Activated gamma-delta T cell treated with Interleukin-2 at 50 U/mL for 16 hours (primary cell): Measurements from ENCODE around the gene PTPRN2.

Experiments used
- DNase-seq: peaks from one replicate; pipeline ENCODE4 v3.0.0-alpha.2; 2020

PTPRN2 gene

DNA sequence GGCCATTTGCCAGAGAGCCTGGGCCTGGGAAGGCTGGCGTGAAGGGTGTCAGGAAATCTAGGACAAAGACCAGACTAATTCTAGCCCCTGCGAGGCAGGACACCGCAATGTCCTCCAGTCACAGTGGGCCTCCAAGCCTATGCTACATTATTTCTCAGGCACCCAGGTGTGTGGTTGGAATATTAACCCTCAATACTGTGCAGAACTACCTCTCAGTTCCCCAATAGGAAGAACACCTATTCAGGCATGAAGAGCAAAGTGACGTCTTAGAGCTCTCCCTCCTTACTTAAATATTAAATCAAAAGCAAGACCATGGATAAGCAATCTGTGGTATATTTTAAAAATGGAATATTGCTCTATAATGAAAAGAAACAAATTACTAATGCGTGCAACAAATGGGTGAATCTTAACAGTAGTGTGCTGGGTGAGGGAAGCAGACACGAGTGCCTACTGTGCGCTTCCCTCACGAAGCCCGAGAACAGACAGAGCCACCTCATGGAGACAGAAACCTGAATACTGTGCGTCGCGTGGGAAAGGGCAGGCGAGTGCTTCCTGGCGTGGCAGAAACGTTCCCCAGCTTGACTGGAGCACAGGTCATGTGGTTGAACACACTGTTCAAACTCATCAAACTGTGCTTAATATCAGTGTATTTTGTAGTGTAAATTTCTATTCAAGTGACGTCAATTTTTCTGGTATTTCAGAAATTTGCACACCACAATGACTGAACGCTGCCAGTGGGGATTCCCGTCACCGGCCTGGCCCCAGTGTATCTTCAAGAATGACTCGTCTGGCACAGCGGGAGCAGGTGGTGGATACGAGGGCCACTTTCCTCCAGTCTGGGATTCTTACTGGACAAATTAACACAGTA is 15.5 kb upstream of the PTPRN2 start:
- no peak for DNase-seq

DNA sequence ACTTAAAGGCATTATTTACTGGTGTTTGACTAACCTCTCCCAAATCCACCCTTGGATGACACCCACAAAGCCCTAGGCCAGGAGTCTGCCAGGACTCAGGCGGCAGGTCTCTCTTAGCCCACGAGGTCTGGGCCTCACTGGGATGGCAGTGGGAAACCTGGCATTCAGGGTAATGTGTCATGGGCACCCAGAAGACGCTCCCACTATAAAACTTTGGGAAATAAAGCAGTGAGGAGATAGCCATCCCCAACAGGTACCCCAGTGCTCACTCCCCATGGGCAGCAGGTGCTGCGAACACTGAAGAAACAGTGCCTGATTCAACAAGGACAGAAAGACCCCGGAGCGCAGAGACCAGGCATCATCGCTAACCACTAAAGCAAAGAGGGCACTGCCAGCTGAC is 14.4 kb upstream of the PTPRN2 start:
- DNase-seq = no peak

DNA sequence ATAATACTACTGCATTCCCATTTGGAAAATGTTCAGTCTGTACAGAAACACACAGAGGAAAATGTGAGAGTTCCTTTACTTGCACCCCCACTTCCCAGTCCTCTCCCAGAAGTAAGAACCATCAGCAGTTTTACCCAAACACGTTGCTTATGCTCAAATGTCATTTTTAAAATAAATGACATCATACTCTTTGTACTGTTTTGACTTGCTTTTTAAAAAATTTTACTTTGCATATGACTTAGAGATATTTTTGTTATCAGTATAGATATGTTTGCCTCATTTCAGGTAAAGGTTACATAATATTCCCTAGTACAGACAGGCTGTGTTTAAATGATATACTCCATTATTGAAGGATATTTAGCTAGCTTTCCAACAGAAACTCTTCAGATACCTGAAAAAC is 13.5 kb upstream of the PTPRN2 start:
- DNase-seq = no peak

DNA sequence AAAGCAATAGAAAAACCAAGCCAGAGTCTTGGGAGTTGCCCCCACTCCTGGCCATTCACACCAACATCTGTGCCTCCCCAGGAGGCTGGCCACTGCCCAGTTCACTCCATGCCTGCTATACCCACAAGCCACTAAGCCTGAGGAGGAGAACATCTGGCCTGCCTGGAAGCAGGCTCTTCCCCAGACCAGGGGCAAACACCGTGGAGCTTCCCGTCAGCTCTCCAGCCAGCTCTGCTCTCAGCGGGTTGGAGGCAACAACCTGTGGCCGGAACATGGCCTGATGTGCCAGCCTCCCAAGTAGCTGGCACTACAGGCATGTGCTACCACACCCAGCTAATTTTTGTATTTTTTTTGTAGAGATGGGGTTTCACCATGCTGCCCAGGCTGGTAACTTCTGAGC is 9.1 kb upstream of the PTPRN2 start:
- no peak for DNase-seq

DNA sequence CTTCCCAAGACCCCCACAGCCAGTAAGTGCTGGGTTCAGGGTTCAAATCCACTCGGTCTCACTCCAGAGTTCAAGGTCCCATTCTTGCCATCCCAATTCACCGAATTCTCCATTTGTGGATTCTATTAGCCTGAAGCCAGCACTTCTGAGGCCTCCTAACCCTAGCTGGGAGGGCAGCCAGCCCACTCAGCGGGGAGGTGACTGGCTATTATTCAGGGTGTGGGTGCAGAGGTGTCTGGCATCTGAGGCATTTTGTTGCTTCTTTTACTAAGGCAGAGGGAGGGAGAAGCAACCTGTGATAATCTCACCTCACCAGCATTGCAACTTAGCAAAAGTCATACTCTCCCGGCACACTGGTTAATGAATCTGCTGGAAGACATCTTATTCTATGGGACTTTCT is 8.7 kb upstream of the PTPRN2 start:
- no peak for DNase-seq

DNA sequence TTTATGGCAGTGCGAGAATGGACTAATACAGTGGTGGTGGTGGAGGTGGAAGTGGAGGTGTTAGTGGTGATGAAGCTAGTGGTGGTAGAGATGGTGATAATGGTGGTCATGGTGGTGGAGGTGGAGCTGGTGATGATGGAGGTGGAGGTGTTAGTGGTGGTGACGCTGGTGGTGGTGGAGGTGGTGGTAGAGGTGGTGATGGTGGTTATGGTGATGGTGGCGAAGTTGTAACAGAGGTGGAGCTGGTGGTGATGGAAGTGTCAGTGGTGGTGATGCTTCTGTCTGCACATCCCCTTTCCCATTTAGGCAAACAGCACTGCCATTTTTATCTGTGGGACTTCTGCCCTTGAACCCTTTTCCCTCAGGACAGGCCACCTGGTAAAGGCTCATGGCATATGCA is 7.4 kb upstream of the PTPRN2 start:
- no peak for DNase-seq

DNA sequence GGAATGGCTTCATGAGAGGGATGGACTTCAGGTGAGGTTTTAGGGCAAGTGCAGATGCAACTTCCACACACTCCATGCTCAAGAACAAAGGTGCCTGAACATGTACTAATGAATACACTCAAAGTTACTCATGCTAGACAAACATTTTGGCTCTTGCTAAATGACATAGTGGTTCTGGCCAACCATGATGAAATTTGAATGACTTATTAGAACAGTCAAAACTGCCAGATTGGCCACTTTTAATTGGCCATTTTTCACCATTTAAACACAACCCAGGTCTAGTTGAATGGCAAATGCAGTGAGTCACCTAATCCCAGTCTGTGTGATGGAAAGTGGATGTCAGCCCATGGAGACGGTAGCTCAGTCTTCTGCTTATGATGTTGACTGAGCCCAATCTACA is 4.9 kb upstream of the PTPRN2 start:
- no peak for DNase-seq

DNA sequence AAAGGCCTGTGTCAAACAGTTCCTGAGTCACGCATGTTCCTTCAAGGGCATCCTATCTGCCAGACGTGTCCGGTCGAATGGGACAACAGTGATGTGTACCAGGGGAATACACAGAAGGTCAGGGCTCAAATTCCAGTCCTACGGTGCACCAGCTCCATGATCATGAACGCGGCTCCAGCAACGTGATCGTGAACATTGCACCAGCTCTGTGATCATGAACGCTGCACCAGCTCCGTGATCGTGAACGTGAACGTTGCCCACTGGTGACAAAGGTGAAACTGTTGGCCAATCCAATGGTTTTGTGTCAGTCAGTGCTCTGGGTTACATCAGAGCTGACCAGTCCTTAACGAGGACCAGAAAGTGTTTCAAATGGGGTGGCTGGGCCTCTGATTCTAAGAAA is 4.3 kb upstream of the PTPRN2 start:
- no peak for DNase-seq

DNA sequence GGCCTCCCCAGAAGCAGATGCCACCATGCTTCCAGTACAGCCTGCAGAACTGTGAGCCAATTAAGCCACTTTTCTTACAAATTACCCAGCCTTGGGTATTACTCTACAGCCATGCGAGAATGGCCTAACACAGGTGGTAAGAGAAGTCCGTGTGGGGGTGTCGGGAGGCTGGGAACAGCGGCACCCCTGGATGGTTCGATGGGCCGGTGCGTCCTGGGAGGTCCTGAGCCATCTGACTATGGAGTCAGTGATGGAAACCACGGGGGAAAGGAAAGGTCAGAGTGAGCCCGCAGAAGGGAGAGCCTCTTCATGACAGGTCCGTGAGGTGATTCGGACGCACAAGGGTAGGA is 2.5 kb upstream of the PTPRN2 start:
- no peak for DNase-seq

DNA sequence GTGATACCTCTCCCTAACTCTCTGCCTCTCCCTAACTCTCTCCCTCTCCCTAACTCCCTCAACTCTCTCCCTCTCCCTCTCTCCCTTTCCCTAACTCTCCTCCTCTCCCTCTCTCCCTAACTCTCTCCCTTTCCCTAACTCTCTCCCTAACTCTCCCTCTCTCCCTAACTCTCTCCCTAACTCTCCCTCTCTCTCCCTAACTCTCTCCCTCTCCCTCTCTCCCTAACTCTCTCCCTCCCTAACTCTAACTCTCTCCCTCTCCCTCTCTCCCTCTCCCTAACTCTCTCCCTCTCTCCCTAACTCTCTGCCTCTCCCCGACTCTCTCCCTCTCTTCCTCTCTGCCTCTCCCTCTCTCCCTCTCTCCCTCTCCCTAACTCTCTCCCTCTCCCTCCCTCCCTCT is 2.0 kb upstream of the PTPRN2 start:
- DNase-seq = no peak

DNA sequence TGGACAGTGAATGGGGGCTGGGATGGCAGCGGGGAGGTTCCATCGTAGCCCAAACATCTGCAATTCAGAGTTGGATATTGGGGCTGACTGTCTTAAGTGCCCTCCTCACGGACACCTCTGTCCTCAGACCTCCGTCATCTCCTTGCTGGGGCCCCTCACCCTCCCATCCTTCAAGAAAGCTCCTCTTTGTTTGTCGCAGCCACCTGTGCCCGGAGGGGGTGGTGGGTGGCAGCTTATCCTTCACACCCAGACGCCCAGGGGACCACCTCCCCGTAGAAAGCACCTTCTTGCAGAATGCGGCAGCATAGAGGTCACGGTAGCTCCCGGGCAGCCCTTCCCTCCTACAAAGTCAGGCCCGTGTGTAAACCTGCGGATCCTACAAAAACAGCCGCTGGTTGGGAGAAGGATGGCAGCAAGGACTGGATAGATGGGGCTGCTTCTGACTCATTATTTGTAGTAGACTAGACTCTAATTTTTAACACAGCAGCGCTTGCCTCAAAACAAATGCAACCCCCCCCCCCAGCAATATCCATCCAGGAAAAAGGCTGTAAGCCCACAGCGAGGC is 1.3 kb upstream of the PTPRN2 start:
- DNase-seq = no peak

DNA sequence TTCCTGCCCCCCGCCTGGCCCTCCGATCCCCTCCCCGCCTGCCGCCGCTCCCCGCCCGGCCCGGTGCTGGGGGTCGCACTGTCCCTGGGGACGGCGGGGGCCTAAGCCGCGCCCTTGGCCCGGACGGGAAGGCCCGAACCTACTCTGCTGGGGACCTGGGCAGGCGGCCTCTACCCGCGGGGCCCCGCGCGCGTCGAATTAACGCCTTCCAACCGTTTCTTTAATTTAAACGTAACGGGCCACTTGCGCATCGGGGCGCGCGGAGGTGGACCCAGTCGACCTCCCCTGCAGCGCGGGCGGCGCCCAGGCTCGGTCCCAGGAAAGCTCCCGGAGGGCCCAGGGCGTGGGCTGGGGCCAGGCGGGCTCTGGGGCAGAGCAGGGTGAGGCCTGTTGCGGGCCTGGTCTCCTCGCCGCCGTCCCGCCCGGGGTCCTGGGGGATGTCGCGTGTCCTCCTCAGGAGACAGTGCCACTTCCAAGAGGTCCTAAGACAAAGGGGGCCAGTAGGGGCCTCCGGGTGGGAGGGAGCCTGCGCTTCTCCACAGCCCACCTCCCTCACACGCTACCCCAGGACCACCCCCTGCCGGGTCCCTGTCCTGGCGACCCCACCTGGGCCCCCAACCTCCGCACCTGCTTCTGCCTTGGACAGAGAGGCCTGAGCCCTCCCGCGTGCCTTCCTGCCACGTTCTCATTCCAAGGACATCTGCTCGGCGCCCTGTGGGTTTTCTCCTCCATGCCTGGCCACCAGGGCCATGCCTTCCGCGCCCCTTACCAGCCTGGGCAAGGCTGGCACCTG is 658 bp upstream of the PTPRN2 start:
- DNase-seq = no peak

DNA sequence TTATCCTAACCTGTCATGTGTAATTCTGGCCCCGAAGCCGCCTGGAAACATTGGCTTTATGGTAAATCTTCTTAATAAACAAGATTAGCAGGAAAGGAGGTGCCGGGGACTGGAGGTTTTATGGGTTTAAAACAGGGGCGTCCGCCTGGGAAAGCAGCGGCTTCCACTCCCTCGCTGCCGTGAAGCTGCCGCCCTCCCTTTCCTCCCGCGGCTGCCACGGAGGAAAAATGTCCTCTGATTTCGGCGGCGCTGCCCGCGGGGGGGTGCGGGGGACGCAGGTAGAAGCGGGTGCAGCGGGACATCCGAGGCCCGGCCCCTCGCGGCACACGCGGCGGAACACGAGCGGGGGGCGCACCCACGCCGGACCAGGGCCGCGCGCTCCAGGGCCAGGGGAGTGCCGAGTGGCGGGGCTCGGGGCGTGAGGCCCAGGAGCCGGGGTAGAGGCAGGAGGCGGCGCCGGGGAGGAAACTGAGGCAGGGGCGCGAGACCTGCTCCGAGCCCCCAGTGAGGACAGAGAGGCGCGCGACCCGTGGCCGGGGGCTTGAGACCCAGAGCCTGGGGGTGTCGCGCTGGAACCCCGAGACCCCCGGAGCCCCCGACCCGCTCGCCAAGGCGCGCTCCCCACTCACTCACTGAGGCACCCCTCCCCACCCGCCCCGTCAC is 993 bp downstream of the PTPRN2 start:
- no peak for DNase-seq

DNA sequence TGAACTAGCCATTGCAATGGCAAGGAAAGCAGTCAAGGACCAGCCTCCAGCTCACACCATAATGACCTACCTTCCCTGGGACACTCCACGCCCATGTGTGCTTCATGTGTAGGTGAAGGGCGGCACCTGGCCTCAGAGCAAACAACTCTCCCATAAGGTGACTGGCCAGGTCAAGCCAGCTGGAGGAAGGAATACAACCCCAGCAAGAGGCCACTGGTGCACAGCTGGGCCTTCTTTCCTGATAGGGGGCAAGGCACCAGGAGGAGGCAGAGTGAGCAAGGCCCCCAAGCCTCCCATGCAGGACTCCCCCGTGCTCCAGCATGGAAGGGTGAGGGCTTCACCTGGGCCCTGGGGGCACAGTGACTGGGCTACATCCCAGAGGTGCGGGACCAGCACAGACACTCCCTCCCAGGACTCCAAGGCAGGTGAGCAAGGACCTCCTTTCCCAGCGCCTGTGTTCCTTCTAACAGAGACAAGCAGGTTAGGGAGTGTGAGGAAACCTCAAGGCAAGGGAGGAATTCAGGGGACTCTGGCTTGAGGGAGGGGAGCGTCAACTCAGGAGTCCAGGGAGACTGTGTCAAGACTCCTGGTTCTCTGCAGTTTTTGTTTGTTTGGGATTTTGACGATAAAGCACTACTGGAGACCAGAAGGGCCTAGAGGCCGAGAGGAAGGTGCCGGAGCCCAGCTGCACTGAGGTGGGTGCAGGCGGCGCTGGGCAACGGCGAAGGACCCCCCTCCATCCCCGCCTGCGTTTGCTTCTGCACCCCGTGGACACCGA is 1.7 kb downstream of the PTPRN2 start:
- no peak for DNase-seq

DNA sequence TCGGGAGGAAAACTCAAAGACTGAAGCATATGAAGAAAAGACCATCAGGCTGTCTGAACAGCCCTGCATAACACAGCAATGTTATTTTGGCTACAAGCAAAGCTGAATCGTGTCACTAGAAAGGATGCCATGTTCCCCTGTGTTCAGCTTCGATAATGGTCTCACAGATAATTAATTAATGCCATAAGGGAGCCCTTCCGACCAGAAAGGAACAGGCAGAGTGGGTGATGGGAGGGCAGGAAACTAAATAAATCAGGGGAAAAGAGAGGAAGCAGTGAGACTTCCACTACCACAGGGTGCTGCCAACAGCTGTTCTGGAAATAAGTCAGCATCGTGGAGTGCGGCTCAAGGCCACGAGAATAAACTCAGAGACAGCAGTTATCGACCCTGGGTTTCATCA is 3.2 kb downstream of the PTPRN2 start:
- DNase-seq = no peak

DNA sequence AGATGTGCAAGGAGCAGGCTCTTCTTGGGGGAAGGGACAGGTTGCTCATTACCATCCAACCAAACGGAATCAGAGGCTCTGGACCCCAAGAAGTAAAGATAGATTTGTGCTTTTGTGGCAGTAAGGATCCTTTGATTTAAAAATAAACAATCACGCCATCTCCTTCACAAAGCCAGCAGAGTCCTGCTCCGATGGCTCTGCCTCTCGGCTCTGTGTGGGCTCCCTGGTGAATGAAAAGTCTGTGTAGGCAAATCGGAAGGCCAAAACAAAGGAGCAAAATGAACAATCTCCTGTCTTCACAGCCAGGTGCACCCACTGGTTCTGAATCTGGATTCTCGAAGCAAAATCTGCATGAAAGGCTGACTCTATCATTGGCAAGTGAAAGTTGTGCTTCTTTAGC is 3.8 kb downstream of the PTPRN2 start:
- DNase-seq = no peak

DNA sequence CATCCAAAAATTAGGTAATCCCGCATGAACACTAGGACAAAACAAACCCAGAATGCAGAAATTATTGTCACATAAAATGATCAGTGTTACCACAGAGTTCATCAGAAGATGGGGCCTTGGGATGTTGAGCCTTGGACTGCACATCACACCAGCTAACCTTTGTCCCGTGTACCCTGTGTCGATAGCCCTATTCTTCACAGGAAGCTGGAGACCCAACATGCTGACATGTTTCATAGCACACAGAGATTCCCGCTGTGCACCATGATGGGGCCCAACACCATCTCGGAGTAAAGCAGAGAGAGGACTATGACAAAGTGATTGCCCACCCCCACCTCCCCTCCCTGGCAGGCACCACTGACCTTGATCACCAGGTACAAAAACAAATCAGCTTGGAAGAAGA is 4.5 kb downstream of the PTPRN2 start:
- no peak for DNase-seq

DNA sequence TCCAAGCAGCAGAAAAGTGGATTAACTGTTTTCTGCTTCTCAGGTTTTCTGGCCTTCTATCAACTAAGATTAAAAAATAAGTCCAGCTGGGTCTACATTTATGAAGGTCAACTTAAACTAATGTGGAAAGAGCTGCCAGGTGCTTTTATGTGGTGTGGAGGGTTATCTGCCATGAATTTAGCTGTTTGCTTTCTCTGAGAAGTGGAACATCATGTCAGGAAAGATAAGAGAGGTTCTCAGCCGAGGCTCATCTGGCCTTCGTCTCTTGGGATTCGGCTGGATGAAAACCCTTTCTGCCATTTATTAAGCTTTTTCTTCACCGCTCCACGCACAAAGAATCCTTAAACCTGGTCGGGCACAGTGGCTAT is 5.5 kb downstream of the PTPRN2 start:
- DNase-seq = no peak

DNA sequence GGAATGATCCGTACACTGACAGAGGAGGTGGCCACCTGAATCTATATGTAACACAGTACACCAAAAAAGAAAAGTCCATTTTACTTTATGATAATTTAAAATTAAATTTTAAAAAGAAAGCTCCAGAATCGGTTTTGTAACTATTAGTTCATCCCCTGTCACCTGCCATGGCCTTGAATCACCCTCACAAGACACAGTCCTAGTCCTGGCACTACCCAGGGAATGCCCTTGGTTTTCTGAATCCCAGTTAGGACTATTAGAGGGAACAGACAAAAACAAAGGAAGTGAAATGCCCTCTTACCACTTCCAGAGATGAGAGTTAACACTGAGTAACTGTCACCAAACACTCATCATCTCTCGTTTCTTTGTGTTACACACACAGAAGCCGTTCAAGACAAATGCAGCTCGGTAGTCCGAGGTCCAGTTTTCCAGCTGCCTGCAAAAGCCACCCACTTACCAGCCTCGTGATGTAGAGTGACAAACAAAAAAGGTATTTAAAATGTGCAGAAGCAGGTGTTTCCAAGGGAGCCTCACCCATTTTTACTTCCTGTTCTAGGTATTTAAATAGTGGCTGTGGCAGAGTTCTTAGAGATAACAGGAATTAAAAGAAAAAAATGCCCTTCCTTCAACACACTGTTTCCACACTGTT is 6.1 kb downstream of the PTPRN2 start:
- DNase-seq = no peak

DNA sequence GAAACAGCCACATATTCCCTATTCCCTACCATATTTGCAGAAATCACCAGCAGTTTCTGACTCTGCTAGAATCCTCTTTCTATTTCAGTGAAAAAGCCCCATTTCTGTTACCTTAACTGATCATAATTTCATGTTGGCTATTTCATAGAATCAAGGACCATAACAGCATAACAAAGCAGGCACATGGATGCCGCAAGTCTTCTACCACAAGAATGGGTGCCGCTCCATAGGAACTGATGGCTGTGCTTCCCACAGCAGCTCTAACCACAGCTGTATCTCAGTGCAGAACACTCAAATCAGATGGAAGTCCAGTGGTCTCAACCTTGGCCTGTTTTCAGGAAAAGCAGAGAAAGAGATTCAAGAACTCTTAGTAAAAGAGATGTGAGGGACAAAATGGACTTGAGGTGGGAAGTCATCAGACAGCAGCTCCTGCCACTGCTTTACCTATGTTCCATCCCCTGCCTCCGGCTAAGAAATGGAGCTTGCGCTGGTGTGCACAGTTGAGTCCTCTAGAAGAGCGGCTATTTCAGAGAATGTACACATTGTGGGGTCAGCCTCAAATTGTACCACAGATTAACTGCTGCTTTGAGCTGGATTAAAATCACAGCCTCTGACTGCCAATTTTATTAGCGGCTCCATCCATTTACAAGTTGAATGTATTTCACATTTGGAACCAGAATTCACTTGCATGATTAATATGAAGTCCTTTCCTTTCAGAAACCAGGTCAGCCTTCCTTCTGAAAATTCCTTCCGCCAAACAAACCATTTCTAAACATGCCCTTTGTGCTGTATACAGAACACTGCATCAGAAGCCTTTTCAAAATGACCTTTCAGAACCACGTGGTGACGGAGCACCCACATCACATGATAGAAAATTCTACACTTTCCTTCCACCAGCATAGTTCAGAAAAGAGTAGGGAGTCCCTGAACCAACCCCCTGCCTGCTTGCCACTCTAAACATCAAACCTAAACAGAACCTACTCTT is 7.7 kb downstream of the PTPRN2 start:
- DNase-seq = no peak
